HG02981 (cell line): ENCODE data around the gene CEACAM19.
"Not testable (repeated sequence)": the region's sequence is repeated elsewhere in the genome, so short reads cannot be mapped to it uniquely, and the experiment has no call there.

ENCODE experiments used
- ATAC-seq: cut with Tn5 transposase; IDR thresholded peaks from one replicate; pipeline ENCODE4 v1.9.1; 2021; ENCODE audit warnings: mild to moderate bottlenecking, moderate library complexity; ENCODE audit not compliant: unreplicated experiment

Gene CEACAM19

GRCh38 chr19:44673510-44673909 lies 2.2 kb downstream of the CEACAM19 start:
- ATAC-seq: no peak

- no peak for ATAC-seq
Measured at GRCh38 chr19:44675521-44675920, 4.2 kb downstream of the CEACAM19 start.

GRCh38 chr19:44677019-44677811 lies 5.9 kb downstream of the CEACAM19 start:
- ATAC-seq: no peak

GRCh38 chr19:44680536-44680935 lies 9.3 kb downstream of the CEACAM19 start:
- ATAC-seq: no peak

- ATAC-seq: no peak
Measured at GRCh38 chr19:44681992-44682790, 10.9 kb downstream of the CEACAM19 start.

- no peak for ATAC-seq
Measured at GRCh38 chr19:44682807-44683206, 11.5 kb downstream of the CEACAM19 start.

GRCh38 chr19:44683434-44684210 lies 12.3 kb downstream of the CEACAM19 start:
- ATAC-seq: no peak

GRCh38 chr19:44684396-44684795 lies 13.1 kb downstream of the CEACAM19 start:
- ATAC-seq: not testable (repeated sequence)

GRCh38 chr19:44684892-44685863 lies 13.9 kb downstream of the CEACAM19 start:
- ATAC-seq: no peak

GRCh38 chr19:44685877-44686276 lies 14.6 kb downstream of the CEACAM19 start:
- ATAC-seq: no peak

GRCh38 chr19:44686896-44687295 lies 15.6 kb downstream of the CEACAM19 start:
- no peak for ATAC-seq

GRCh38 chr19:44687888-44688287 lies 16.6 kb downstream of the CEACAM19 start:
- ATAC-seq: no peak

GRCh38 chr19:44689290-44690130 lies 18.2 kb downstream of the CEACAM19 start:
- ATAC-seq: no peak

GRCh38 chr19:44690131-44690440 lies 18.8 kb downstream of the CEACAM19 start:
- ATAC-seq: no peak

- ATAC-seq: no peak
Measured at GRCh38 chr19:44692379-44692721, 21.1 kb downstream of the CEACAM19 start.

- ATAC-seq: no peak
Measured at GRCh38 chr19:44694184-44694579, 22.9 kb downstream of the CEACAM19 start.

GRCh38 chr19:44696939-44697669 lies 25.8 kb downstream of the CEACAM19 start:
- ATAC-seq: no peak

- ATAC-seq: no peak
Measured at GRCh38 chr19:44697670-44698034, 26.4 kb downstream of the CEACAM19 start.
